ENCODE results near the gene LRRC46.

Gene LRRC46

DNA sequence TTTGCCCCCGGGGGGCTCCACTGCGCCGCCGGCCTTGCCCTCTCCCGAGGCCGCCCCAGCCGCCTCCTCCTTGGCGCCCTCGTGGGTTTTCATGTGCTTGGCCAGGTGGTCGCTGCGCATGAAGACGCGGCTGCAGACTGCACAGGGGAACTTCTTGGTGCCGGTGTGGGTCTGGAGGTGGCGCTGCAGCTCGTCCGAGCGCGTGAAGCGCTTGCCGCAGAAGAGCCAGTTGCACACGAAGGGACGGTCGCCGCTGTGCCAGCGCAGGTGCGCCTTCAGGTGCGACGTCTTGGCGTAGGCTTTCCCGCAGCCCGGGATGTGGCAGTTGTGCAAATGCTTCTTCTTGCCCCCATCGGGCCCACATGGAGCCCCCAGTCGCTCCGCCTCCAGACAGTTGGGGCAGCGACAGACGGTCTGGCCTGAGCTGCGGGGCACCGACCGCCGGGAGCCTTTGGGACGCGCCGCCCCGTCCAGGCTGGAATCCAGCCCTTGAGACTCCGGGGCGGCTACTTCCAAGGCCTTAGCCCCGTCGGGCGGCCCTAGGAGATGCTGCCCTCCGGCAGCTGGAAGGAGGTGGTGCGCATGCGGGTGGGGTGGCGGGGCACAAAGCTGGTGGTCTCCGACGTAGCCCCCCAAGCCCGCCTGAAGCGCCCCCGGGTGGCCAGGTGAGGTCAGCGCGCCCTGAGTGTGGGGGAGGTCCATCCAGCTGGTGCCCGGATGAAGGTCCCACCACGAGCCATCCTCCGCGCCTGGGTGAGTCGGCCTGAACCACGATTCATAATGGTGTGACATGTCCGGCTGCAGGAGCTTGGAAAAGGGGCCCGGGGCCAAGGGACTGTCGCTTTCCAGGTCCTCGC, 16.1 kb downstream of the LRRC46 start:
- DNase-seq (ENCODE audit: extremely low spot score) = no peak
- TF ChIP-seq, protein P1, sequence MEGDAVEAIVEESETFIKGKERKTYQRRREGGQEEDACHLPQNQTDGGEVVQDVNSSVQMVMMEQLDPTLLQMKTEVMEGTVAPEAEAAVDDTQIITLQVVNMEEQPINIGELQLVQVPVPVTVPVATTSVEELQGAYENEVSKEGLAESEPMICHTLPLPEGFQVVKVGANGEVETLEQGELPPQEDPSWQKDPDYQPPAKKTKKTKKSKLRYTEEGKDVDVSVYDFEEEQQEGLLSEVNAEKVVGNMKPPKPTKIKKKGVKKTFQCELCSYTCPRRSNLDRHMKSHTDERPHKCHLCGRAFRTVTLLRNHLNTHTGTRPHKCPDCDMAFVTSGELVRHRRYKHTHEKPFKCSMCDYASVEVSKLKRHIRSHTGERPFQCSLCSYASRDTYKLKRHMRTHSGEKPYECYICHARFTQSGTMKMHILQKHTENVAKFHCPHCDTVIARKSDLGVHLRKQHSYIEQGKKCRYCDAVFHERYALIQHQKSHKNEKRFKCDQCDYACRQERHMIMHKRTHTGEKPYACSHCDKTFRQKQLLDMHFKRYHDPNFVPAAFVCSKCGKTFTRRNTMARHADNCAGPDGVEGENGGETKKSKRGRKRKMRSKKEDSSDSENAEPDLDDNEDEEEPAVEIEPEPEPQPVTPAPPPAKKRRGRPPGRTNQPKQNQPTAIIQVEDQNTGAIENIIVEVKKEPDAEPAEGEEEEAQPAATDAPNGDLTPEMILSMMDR (IDR thresholded peaks at IDR 0.05; ENCODE audit: control extremely low read depth, extremely low read depth, low read depth, missing control alignments) = peak; percentile 42
- POLR2A ChIA-PET = no interaction called here
- CTCF ChIA-PET = interaction anchor here (0.8 to 25.0 kb wide), 15 partner anchors 8 to 170 kb away, joined by 3 to 687 read pairs (median 3); partner anchors contain the start of genes SP2 and SP6

DNA sequence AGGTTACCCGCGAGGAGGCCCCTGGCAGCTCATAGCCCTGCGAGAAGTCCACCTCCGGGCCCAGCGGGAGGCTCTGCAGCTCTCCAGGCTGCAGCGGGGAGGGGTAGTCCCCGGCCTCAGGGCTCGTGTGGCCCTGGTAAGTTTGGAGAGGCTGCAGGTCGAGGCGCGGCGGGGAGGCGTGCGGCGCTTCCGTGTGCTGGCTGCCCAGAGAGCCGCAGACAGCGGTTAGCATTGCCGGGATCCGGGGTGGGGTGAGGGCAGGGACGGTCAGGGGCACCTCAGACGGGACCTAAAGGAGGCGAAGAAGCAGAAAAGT, 16.7 kb downstream of the LRRC46 start:
- POLR2A ChIA-PET = no interaction called here
- no peak for DNase-seq (ENCODE audit: extremely low spot score)
- TF ChIP-seq, protein P1 (IDR thresholded peaks at IDR 0.05; ENCODE audit: control extremely low read depth, extremely low read depth, low read depth, missing control alignments) = no peak
- CTCF ChIA-PET = interaction anchor here (0.9 to 25.0 kb wide), 11 partner anchors 8 to 170 kb away, joined by 3 to 687 read pairs (median 3); partner anchors contain the start of genes SP2 and SP6

DNA sequence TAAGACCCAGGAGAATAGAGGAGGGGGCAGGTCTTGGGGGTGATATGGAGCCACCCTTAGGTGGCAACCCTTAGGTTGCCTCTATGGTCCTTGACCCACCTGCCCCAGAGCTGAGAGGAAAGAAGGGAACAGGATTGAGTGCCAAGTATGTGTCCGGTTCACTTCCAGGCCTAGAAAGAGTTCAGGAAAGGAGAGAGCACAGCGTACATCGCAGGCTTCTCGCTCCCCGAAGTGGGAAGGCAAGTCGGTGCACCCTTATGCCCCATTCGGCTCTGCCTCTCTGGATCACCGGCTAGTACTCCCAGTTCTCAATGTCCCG, 18.9 kb downstream of the LRRC46 start:
- POLR2A ChIA-PET = no interaction called here

DNA sequence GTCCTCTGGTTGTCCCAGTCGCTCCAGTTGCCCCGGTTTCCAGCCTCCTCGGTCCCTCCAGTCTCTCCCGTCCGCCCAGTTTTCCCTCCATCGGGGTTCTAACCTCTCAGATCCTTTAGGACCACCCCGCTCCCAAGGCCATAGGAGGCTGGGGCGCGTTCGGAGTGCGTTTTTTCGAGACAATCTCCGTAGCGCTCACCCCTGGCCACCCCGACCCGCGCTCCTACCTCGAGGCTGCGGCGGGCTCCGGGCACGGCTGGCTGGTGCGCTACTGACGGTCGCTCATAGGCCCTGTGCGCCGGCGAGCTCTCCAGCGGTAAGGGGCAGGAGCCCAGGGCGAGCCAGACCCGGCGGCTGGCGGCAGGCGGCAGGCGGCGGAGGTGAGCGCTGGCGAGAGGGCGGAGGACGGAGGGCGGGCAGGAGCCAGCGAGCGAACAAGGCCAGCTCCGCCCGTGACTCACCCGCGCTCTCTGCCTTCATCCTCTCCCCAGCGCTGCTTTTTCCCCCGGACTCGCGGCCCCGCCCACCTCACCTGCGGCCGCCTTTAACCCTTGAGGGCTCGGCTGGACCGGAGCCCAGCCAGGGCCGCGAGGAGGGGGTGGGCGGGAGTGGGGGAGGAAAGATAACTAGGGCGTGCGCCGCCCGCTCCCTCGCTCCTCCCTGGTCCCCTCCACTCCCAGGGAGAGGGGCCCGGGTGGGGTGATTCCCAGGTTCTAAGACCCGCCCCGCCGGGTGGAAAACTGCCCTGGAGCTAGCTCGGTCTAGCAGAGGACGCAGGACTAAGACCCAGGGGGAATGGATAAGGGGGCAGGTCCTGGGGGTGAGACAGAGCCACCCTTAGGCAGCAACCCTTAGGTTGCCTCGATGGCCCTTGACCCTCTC, 19.5 kb downstream of the LRRC46 start, which contains the start of gene SP6:
SP6 (minus strand) TSS at position 472 of the 882 bp plus-strand sequence. CDS start 2,734 bp downstream, outside the sequence.
- ChIA-PET POLR2A (no interaction called here), CTCF (interaction anchor here (2.4 to 25.0 kb wide), 3 partner anchors 6 to 36 kb away, joined by 8 to 687 read pairs (median 152); partner anchors contain the start of genes SCRN2 and SP2)
- TF ChIP-seq, protein P1 (IDR thresholded peaks at IDR 0.05; ENCODE audit: control extremely low read depth, extremely low read depth, low read depth, missing control alignments) = peak; percentile 5
- DNase-seq (ENCODE audit: extremely low spot score) = peak; percentile 70

More for the DNA sequence above, 18.9 kb downstream of the LRRC46 start:
- no peak for DNase-seq (ENCODE audit: extremely low spot score)
- CTCF ChIA-PET = interaction anchor here (2.4 to 25.0 kb wide), 3 partner anchors 6 to 37 kb away, joined by 8 to 687 read pairs (median 152); partner anchors contain the start of genes SCRN2 and SP2
- TF ChIP-seq, protein P1 (IDR thresholded peaks at IDR 0.05; ENCODE audit: control extremely low read depth, extremely low read depth, low read depth, missing control alignments) = no peak

DNA sequence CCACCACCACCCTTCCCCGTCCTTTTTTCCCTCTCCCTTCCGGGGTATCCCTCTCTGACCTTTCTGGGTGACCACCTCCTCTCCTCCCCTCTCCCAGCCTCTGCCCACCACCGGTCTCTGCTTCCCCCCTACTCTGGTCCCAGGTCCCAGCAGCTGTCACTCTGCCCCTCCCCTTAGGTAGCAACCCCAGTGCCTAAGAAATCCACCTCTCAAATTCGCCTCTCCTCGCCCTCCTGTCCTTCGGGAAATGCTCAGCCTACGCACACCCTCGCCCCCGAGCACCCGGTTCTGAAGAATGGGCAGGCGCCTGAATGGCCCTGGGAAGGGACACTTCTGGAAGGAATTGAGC, 20.3 kb downstream of the LRRC46 start:
- ChIA-PET POLR2A (no interaction called here), CTCF (interaction anchor here (1.0 to 25.0 kb wide), 3 partner anchors 7 to 98 kb away, joined by 4 to 687 read pairs (median 152); partner anchors contain the start of genes SCRN2 and SP2)
- no peak for DNase-seq (ENCODE audit: extremely low spot score)
- TF ChIP-seq, protein P1 (IDR thresholded peaks at IDR 0.05; ENCODE audit: control extremely low read depth, extremely low read depth, low read depth, missing control alignments) = no peak

Measured in GM10248 (cell line).